ENCODE measurements around the gene GM2A.

GM2A gene

GRCh38 chr5:151252762-151253604, at the start of gene GM2A:
TSS of gene GM2A (plus strand) at chr5:151253185. CDS start at chr5:151253217, 32 bp downstream.
- peak; percentile 99 for DNase-seq (ENCODE audit: low spot score)

- DNase-seq (ENCODE audit: low spot score), result no peak
These were observed 48.9 kb upstream of the GM2A start for GRCh38 chr5:151204051-151204450.

- no peak for DNase-seq (ENCODE audit: low spot score)
These were observed 47.6 kb upstream of the GM2A start for GRCh38 chr5:151205411-151205810.

- DNase-seq (ENCODE audit: low spot score), result no peak
These were observed 44.5 kb upstream of the GM2A start for GRCh38 chr5:151208481-151208914.

GRCh38 chr5:151212406-151212798, 40.6 kb upstream of the GM2A start:
- DNase-seq (ENCODE audit: low spot score), result no peak

GRCh38 chr5:151213803-151214613, 39.0 kb upstream of the GM2A start:
- no peak for DNase-seq (ENCODE audit: low spot score)

GRCh38 chr5:151214614-151215545, 38.1 kb upstream of the GM2A start:
- DNase-seq (ENCODE audit: low spot score), result no peak

GRCh38 chr5:151215546-151215880, 37.5 kb upstream of the GM2A start:
- no peak for DNase-seq (ENCODE audit: low spot score)

- DNase-seq (ENCODE audit: low spot score), result no peak
These were observed 36.2 kb upstream of the GM2A start for GRCh38 chr5:151216781-151217180.

- DNase-seq (ENCODE audit: low spot score), result no peak
These were observed 34.8 kb upstream of the GM2A start for GRCh38 chr5:151218177-151218576.

- no peak for DNase-seq (ENCODE audit: low spot score)
These were observed 33.8 kb upstream of the GM2A start for GRCh38 chr5:151219138-151219537.

GRCh38 chr5:151219789-151220188, 33.2 kb upstream of the GM2A start:
- no peak for DNase-seq (ENCODE audit: low spot score)

- peak; percentile 43 for DNase-seq (ENCODE audit: low spot score)
These were observed 31.4 kb upstream of the GM2A start for GRCh38 chr5:151221574-151221973.

GRCh38 chr5:151222054-151222789, 30.8 kb upstream of the GM2A start:
- DNase-seq (ENCODE audit: low spot score), result no peak

- DNase-seq (ENCODE audit: low spot score), result no peak
These were observed 30.1 kb upstream of the GM2A start for GRCh38 chr5:151222790-151223446.

GRCh38 chr5:151223447-151224264, 29.3 kb upstream of the GM2A start, which contains the start of gene CCDC69:
TSS of gene CCDC69 (minus strand) at chr5:151224092. CDS start at chr5:151223970, 122 bp downstream.
- DNase-seq (ENCODE audit: low spot score), result peak; percentile 77

GRCh38 chr5:151224372-151224771, 28.6 kb upstream of the GM2A start:
- DNase-seq (ENCODE audit: low spot score), result no peak

- no peak for DNase-seq (ENCODE audit: low spot score)
These were observed 27.9 kb upstream of the GM2A start for GRCh38 chr5:151225071-151225470.

- DNase-seq (ENCODE audit: low spot score), result no peak
These were observed 27.5 kb upstream of the GM2A start for GRCh38 chr5:151225475-151225874.

GRCh38 chr5:151227918-151228447, 25.0 kb upstream of the GM2A start:
- no peak for DNase-seq (ENCODE audit: low spot score)

All from AG08395 (cell line).